Globus pallidus (tissue), 1 donor: ENCODE results near the gene NEURL1B.
"Not testable (repeated sequence)": the region's sequence is repeated elsewhere in the genome, so short reads cannot be mapped to it uniquely, and the experiment has no call there.

Experiments
- DNase-seq: peaks from one replicate; pipeline ENCODE4 v3.0.0-alpha.2; 2015; ENCODE audit warnings: low spot score

The NEURL1B gene

DNA sequence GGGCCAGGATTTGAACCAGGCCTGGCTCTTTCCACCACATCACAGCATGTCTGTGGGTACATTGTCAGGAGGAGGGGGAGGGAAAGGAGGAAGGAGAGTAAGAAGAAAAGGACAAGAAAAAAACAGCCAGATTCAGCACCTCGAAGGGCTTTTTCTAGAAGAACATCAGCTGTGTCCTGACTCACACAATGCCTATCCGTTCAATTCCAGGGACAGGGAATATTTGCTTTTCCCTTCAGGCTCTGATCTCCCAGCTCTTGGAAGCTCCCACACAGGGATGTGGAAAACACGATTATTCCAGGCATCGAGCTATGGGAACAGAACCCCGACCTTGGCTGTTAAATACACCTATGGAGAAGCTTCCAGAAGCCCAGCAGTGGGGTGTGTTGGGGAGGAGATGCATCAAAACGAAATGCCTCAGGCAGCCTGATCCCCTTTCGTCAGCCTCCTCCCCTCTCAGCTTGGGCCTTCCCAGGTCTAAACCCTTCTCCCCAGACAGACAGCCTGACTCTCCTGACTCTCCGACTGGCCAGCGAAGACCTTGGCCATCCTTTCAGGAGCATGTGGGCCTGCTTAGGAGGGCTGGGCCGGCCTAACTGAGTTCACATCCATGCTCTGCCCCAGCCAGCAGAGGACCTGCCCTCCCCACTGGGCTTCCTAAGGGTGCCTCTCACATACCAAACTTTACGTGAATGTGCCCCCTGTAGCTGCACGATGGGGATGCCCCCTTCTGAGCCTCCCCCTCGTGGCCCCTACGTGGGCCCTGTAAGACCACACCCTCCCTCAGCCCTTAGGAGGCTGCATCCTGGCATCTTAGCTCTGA is 54.4 kb downstream of the NEURL1B start:
- DNase-seq, result no peak

DNA sequence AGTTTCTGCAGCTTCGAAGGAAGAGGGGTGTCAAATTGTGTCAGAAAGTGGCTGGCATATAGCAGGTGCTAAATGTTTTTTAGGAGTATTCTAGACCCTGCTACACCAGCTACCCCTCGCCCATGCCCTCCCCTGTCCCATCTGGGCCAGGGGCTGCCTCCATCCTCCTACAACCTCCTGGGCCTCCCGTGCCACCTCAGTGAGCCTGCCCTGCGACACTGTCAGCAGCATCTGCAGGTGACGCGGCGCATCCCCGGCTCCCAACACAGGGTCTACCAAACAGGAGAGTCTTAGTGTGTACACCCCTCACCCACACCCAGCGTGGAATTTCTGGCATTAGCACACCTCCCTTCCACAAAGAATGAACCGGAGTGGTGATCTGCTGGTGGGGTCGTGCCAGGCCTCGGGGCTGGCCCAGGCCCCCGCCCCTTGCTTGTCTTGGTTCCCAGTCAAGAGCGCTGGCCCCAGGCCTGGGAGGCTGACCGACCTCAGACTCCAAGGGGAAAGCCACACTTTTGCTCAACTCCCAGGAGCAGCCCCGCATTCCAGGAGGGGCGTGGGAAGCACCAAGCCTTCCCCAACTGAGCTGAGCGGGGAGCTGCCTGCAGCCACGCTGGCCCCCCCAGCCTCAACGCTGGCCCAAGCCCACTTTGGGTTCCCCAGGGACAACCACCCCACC is 55.2 kb downstream of the NEURL1B start:
- DNase-seq, result no peak

DNA sequence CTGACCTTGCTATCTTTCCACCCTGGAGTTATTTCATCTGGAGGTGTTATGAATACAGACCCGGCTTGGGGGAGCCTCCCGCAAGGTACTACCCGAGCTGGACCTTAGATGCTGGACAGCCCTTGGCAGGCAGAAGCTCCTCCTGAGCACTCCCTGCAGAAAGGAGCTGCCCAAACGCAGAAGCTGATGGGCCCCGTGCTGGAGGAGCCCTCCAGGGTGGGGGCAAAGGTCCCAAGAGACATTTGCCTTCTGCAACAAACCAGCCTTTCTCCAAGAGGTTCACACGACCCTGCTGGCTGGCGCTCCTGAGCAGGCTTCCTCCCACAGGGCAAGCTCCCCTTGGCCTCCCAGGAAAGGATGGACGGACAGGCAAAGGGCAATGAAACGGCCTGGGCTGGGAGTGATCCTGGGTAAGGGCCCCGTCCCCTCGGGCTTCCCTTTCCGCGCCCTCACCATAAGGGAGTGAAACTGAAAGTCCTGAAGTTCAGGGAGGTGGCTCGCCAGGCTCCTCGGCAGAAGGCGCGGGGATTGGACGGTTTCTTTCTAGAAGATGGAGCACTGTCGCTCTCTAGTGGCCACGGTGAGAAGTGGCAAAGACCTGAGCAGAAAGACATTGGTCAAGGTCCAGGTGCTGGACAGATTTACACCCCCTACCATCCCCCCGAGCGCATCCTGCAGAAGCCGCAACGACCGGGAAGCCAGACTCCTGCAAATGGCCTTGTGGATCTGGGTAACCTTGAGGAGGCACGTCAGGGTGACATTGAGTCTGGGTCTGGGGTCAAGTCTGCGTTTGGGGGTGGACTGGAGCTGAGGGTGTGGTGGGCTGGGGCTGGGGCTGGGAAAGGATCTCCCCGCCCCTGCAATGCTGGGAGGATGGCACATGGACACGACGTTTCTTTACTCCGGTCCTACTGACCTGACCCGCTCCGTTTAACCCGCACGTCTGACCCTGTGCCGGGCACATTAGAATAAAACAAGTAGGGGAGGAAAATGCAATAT is 56.4 kb downstream of the NEURL1B start:
- peak; percentile 81 for DNase-seq

DNA sequence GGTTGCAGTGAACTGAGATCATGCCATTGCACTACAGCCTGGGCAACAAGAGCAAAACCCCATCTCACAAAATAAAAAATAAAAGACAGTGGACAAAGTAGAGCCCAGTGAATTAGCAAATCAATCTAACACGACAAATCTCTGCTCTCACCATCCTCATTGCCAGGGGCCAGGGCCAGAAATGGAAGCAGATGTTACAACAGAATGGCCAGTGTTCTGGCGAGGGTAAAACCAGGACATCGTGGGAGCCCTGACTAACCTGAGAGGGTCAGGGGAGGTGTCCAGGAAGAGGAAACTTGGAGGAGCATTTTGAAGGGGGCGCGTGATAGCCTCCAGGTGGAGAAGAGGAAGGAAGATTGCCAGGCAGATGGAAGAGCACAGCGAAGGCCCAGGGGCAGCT is 58.4 kb downstream of the NEURL1B start:
- no peak for DNase-seq

DNA sequence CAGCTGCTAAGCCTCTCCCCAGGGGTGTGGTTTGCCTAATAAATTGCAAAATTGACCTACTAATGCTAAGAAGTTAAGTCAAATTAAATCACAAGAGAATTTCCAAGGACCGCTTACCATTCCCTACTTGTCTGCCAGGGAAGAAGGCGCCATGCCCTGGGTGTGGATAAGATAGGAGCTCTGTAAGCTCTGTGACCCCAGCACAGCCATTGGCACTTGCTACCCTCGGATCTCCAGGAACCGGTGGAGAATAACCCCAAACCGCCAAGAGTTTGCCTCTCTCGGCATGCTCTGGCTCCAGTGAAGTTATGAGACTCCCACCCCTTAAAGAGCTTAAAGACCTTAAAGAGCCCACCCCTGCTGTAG is 58.9 kb downstream of the NEURL1B start:
- no peak for DNase-seq

DNA sequence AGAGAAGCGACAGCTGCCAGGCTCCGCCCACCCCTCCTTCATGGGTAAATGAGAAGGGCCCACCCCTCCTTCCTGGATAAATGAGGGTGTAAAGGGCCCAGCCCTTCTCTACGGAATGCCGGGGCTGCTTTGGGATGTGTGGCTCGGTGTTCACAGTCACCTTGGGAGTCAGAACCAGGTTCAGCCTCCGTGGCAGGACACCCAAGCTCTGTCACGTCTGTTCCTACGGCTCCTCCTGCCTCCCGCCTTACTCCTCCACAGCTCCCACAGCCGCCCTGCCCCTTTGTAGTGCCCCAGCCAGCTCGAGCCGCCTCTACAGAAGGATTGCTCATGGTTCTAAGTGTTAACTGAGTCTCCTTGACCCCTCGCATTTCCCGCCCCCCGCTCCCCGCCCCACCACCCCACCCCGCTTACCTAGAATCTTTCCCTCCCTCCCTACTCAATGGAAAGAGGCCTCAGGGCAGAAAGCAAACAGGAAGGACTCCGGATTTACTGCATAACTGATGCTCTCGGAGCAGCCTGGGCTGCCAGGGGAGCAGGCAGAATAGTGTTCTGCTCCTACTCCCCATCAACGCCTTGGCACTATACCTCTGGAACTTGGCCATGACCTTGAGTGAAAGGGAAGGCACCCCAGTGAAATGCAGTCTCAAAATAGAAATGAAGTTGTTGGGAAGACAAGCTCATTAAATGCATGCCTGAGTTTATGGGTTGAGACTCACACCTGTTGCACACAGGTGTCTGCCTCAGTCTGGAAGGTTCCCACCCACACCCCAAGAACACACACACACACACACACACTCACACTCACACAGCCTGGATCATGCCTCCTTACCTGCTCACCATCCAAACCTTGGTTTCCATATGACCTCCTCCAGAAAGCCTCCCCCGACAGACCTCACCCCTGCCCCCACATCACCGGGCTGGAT is 59.6 kb downstream of the NEURL1B start:
- no peak for DNase-seq

DNA sequence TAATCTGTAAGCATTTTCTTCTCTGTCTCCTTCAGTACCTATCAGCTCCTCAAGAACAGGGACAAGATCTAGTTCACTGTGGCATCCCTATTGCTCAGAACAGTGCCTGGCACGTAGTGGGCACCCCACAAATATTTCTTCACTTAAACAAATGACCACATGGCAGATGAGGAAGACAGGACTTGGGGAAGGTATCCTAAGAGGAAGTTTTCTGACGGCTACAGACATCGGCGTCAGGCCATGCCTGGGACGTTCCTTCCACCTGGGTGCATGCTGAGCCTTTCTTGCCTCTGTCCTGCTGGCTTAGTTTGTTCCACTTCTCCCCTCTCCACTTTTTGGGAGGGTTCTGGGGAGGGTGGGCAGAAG is 60.2 kb downstream of the NEURL1B start:
- DNase-seq, result no peak

DNA sequence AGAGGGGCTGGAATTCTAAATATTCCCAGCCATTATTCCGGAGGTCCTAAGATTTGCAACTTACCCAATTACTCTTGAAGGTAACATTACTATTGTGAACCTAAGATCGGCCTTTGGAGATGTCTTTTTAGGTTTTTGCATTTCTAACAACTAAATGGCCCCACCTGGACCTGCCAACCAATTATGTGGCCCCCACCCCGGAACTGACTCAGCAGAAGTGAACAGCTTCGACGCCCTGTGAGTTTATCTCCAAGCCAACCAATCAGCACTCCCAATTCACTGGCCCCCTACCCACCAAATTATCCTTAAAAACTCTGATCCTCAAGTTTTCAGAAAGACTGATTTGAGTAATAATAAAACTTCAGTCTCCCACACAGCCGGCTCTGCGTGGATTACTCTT is 62.9 kb downstream of the NEURL1B start:
- no peak for DNase-seq

DNA sequence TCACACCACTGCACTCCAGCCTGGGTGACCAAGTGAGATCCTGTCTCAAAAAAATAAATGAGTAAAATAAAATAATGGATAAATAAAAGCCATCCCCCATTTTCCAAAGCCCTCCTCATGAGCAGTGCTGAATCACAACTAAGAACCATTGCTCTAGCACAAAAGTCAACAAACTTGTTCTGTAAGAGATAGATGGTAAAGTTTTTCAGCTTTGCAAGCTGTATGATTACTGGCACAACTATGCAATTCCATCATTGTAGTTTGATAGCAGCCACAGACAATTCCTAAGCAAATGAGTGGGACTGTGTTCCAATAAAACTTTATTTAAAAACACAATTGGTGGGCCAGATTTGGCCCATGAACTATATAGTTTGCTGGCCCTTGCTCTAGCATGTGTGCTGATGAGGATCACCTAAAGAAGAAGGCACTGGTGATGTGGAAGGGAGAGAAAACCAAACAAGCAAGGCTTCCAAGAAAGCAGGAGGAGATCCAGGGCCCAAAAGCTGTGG is 64.6 kb downstream of the NEURL1B start:
- no peak for DNase-seq

DNA sequence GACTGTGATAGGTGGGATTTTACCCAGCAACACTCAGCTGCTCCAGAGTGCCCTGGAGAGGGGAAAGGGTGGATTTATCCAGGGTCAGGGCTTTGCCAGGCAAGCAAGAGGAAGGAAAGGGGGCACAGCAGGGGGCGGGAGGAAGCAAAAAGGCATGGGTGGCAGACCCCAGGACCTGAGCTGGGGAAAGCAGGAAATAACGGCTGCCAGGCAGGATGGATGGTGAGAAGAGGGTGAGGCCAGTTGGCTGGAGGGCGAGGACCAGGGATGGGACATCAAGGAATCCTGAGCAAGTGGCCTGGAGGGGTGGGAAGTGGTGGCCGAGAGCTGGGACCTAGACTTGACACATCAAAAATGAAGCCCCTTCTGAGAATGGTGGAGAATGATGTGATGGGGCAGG is 65.7 kb downstream of the NEURL1B start:
- DNase-seq, result no peak

DNA sequence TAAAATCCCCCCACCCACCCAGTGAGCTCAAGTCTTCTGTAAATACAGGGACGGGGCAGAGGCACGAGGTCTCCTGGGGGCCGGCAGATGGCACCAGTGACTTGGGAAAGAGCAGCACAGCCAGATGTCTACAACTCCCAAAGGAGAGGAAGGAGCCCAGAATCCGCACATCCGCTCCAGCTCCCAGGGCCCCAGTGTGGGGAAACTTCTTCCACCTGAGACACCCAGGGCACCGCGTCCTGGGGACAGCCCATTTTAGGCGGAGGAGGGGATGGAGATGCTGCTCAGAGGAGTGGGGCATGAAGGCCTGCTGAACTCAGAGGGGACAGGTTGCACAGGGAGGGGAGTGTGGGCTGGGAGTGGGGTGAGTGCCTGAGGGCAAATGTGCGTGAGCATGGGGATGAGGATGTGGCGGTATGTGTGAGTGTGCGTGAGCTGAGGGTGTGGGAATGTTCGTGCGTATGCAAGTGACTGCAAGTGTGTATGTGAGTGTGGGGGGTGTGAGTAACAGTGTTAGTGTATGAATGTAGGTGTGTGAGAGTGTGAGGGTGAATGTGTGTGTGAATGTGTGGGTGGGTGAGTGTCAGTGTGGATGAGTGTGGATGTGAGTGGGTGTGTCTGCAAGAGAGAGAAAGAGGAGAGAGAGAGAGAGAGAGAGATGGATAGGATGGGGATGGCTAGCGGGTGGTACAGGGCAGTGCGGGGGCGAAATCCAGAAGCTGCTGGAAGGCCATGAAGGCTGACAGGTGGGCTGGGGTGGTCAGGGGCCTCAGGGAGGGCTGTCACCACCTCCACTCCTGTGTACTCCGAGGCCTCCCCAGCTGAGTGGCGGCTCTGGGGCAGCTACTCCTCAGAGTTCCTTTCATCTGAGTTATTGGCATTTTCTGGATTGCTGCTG is 66.5 kb downstream of the NEURL1B start:
- peak; percentile 53 for DNase-seq

DNA sequence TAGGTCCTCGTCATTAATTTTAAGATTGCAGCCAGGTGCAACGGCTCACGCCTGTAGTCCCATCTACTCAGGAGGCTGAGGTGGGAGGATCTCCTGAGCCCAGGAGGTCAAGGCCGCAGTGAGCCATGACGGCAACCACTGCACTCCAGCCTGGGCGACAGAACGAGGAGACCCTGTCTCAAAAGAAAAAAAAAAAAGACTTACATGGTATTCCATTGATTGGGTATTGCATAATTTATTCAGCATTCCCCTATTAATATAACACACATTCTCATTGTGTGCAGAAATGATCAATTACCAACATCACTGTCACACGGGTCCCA is 67.1 kb downstream of the NEURL1B start:
- DNase-seq, result no peak

DNA sequence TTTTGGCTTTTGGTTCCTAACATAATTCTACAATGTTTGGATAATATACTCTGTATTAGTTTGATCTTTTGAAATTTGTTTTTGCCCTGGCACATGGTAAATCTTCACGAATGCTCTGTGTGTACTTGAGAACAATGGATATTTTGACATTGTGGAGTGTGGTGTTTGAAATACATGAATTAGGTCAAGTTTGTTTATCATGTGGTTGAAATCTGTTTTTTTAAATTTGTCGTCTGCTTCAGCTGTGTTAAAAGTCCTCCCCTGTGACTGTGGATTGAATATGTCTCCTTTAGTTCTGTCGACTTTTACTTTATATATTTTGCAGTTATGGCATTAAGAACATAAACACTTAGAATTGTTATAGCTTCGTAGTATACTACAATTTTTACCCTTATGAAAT is 69.6 kb downstream of the NEURL1B start:
- no peak for DNase-seq

DNA sequence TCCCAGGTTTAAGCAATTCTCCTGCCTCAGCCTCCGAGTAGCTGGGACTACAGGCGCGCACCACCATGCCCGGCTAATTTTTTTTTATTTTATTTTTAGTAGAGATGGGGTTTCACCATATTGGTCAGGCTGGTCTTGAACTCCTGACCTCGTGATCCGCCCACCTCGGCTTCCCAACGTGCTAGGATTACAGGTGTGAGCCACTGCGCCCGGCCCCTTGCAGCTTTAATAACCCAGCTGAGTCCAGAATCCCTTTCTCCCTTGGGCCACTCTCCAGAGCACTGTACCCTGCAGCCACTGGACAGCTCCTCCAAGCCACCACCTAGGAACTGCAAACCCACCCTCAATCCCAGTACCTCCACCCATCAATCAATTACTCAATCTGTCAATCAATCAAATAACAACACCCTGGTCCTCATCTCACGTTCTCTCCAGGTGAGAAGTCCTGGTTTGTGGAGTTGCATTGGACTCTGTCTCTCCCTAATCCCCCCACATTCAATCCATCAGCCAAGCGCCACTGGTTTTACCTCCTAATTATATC is 70.3 kb downstream of the NEURL1B start:
- DNase-seq, result not testable (repeated sequence)

DNA sequence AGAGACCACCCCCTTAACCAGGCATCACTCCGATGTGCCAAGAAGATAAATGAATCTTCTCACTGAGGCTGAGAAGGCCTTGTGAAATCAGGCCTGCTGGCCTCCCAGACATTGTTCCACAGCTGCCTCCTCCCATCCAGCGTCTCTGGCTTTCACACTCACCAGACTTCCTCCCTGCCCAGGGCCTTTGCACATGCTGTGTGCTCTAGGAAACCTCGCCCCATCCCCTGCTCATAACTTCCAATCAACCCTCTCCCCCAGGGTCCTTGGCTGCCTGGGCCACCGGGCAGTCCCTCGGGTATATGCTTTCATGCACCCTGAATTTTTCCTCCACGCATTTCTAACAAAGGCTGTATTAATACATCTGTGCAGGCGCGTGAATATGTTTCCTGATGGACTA is 71.5 kb downstream of the NEURL1B start:
- DNase-seq, result no peak

DNA sequence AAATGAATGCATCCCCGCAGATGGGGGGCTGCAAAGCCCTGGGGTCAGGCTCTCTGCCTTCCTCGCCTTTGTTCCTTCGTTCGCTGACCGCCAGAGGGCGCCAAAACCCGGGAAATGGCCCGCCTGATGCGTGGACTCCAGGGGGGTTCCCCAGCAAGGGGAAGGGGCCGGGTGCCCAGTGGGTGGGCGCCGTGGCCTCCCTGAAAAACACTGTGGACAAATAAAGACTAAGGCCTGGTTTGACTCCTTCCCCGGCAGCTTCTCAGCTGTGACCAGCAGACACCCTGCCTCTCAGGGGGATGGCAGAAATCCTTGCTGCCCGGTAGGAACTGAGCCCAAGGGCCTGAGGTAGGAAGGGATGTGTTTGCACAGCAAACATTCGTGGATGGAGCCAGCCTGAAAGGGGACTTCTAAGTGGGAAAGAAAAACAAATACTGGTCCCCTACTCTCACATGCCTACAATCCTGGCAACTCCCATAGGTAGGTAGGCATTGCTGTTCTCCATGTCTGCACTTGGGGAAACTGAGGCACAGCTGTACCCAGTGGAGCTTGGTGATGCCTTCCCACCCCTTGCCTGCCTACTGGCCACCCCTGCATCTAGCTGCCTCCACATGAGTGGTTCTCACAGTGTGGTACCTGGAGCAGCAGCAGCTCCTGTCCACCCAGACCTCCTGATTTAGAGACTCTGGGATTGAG is 72.2 kb downstream of the NEURL1B start:
- DNase-seq, result no peak

DNA sequence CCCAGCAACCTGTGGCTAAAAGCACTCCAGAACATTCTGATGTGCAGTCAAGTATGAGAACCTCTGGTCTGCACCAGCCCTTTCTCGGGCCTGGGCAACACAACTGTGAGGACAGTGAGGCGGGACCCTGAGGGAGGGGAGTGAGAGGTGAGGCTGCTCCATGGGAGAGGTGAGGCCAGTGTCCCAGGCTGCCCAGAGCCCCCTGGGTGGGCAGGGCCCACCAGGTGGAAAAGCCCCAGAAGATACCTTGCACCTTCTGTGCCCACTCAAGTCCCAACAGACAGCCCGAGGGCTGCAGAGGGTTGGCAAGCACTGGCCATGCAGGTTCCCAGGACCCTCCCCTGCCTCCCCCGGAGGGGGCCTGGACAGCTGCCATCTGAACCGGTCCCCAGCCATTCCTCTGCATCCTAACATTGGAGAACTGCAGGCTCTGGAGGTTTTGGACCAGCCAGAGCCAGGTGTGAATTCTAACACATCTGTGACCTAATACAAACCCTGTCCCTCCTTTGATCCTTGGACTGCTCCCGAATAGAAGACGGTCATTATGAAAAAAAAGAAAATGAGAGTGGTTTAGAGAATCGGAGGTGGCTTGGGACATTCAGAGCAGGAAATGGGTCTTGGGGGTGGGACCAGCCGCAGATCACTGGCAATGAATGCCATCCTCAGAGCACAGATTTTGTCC is 72.9 kb downstream of the NEURL1B start:
- DNase-seq, result no peak

DNA sequence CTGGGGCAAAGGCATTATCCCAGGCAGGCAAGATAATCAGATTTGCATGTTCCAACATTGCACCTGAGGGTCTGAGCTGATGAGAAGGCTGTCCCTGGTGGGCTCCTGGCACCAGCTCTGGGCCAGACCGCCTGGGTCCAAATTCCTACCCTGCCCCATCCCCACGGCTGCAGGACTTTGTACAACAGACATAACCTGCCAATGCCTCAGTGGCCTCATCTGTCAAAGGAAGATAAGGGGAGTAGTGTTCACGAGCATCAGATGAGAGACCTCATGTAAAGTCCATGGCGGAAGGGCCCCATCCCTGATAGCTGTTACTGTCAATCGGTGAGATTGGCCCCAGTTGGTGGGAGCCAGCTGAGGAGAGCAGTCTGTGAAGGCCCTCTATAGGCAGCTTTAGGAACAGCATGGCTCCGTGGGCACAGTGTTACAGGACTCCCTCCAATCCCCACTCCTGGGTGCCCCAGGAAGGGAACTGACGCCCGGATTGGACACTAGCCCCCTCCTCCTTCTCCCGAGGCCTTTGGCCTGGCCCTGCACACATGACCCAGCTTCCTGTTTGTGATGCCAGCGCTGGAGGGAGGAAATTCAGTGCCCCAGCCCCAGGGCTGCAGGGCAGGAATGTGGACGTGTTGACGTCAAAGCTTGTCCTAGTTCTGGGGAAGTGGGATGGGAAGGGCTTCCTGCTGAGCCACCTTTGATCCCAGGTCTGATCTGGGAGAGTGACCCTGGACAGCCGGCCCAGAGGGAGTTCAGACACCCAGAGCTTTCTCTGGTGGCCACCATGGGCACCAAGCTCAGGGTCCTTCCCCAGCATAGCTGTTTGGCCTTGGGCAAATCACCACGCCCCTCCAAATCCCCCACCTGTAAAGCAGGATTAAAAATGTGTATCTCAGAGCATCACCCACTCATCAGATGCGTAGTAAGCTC is 73.7 kb downstream of the NEURL1B start:
- DNase-seq, result peak; percentile 61
